MM.1S (cell line): Measurements from ENCODE around the gene KCTD5.

Source experiments
- CTCF ChIP-seq: fragments of 300-600 bp; sonication (generic); IDR thresholded peaks from 2 replicates; pipeline ENCODE4 v1.5.1; 2016; ENCODE audit warnings: antibody characterized with exemption, low read length, mixed read lengths
- EZH2 ChIP-seq: fragments of 300-600 bp; sonication (generic); optimal IDR thresholded peaks from 2 replicates; pipeline ENCODE3; 2017; ENCODE audit warnings: low read depth, mild to moderate bottlenecking, antibody characterized with exemption, low read length, mixed read lengths

GRCh38 chr16:2686912-2687507, 4.7 kb downstream of the KCTD5 start:
- TF ChIP-seq CTCF (no peak), EZH2 (no peak)
